WTC11 (cell line): Measurements from ENCODE around the gene RECK. TPM values are rescaled to one million over a fixed set of nuclear protein-coding genes. Genes with fewer than 3 reads are reported as not detected.

ENCODE experiments used
- ATAC-seq: fragments of 200-7000 bp; cut with Tn5 transposase; 2 replicates; pipeline ENCODE4 v1.10.0; 2021; ENCODE audit warnings: mild to moderate bottlenecking, moderate library complexity
- CTCF ChIA-PET: fragments of 300-600 bp; sonication (Branson Sonifier 250); formaldehyde crosslinking; loops from one replicate; lab custom pipeline; 2021; ENCODE audit warnings: antibody characterized with exemption; lab: Charles Lee
- POLR2A ChIA-PET: fragments of 350-600 bp; sonication (Branson Sonifier 250); formaldehyde crosslinking; loops from one replicate; lab custom pipeline; 2021; ENCODE audit warnings: antibody characterized with exemption; lab: Charles Lee
- DNase-seq: peaks from one replicate; pipeline ENCODE4 v3.0.0; 2021; ENCODE audit warnings: low spot score
- H3K27ac Mint-ChIP-seq: 2 replicates; pipeline ENCODE4 v1.8.0; 2021; ENCODE audit warnings: mixed read lengths
- H3K27me3 Mint-ChIP-seq: 2 replicates; pipeline ENCODE4 v1.8.0; 2021; ENCODE audit warnings: low read depth, mild to moderate bottlenecking, moderate library complexity, mixed read lengths
- H3K36me3 Mint-ChIP-seq: 2 replicates; pipeline ENCODE4 v1.8.0; 2021; ENCODE audit warnings: mixed read lengths
- H3K4me1 Mint-ChIP-seq: 2 replicates; pipeline ENCODE4 v1.8.0; 2022; ENCODE audit warnings: mixed read lengths
- H3K4me3 Mint-ChIP-seq: 2 replicates; pipeline ENCODE4 v1.8.0; 2021; ENCODE audit warnings: mild to moderate bottlenecking, moderate library complexity, mixed read lengths
- H3K9me3 Mint-ChIP-seq: 2 replicates; pipeline ENCODE4 v1.8.0; 2021; ENCODE audit warnings: mixed read lengths
- CTCF ChIP-seq: fragments of 200-600 bp; IDR thresholded peaks from 2 replicates; pipeline ENCODE4 v1.8.0; 2022; ENCODE audit warnings: antibody characterized with exemption
- ELF4 ChIP-seq: sonication (generic); formaldehyde crosslinking; IDR thresholded peaks from 2 replicates; pipeline ENCODE4 v1.8.1; 2022; ENCODE audit warnings: low read depth, mild to moderate bottlenecking, moderate library complexity, missing genetic modification reagents
- EMX1 ChIP-seq: fragments of 250-450 bp; sonication (Bioruptor Pico); IDR thresholded peaks from 2 replicates; pipeline ENCODE4 v1.8.0; 2021; ENCODE audit warnings: mild to moderate bottlenecking
- ESRRA ChIP-seq: sonication (generic); formaldehyde crosslinking; IDR thresholded peaks from 2 replicates; pipeline ENCODE4 v1.8.1; 2022; ENCODE audit warnings: mild to moderate bottlenecking, missing genetic modification reagents, borderline replicate concordance
- HMGXB4 ChIP-seq: sonication (generic); formaldehyde crosslinking; IDR thresholded peaks from 2 replicates; pipeline ENCODE4 v1.8.1; 2023; ENCODE audit warnings: mild to moderate bottlenecking, moderate library complexity, missing genetic modification reagents
- JUN ChIP-seq: sonication (generic); formaldehyde crosslinking; IDR thresholded peaks from 2 replicates; pipeline ENCODE4 v1.8.0; 2023; ENCODE audit warnings: mild to moderate bottlenecking, missing genetic modification reagents
- NFE2L1 ChIP-seq: sonication (generic); formaldehyde crosslinking; IDR thresholded peaks from 2 replicates; pipeline ENCODE4 v1.8.1; 2023; ENCODE audit warnings: missing genetic modification reagents
- PREB ChIP-seq: sonication (generic); formaldehyde crosslinking; IDR thresholded peaks from 2 replicates; pipeline ENCODE4 v1.8.1; 2022; ENCODE audit warnings: mild to moderate bottlenecking, missing genetic modification reagents, moderate library complexity, borderline replicate concordance
- RORB ChIP-seq: fragments of 250-450 bp; sonication (Bioruptor Pico); IDR thresholded peaks from 2 replicates; pipeline ENCODE4 v1.9.0; 2021; ENCODE audit warnings: mild to moderate bottlenecking
- STAT6 ChIP-seq: sonication (generic); formaldehyde crosslinking; conservative IDR thresholded peaks from 2 replicates; pipeline ENCODE4 v1.8.1; 2023; ENCODE audit warnings: mild to moderate bottlenecking, low read depth, missing genetic modification reagents, moderate library complexity
- TEAD1 ChIP-seq: sonication (generic); formaldehyde crosslinking; IDR thresholded peaks from 2 replicates; pipeline ENCODE4 v1.8.0; 2022; ENCODE audit warnings: mild to moderate bottlenecking, missing genetic modification reagents
- TP53 ChIP-seq: sonication (generic); formaldehyde crosslinking; IDR thresholded peaks from 2 replicates; pipeline ENCODE4 v1.8.1; 2023; ENCODE audit warnings: mild to moderate bottlenecking, missing genetic modification reagents
- ZBTB21 ChIP-seq: sonication (generic); formaldehyde crosslinking; IDR thresholded peaks from 2 replicates; pipeline ENCODE4 v1.8.1; 2023; ENCODE audit warnings: mild to moderate bottlenecking, missing genetic modification reagents, borderline replicate concordance
- ZBTB43 ChIP-seq: sonication (generic); formaldehyde crosslinking; IDR thresholded peaks from 2 replicates; pipeline ENCODE4 v1.8.1; 2023; ENCODE audit warnings: mild to moderate bottlenecking, missing genetic modification reagents
- ZNF416 ChIP-seq: fragments of 250-450 bp; sonication (Bioruptor Pico); IDR thresholded peaks from 2 replicates; pipeline ENCODE4 v1.9.0; 2021; ENCODE audit warnings: mild to moderate bottlenecking, inconsistent platforms
- ZNF532 ChIP-seq: fragments of 250-450 bp; sonication (Bioruptor Pico); IDR thresholded peaks from 2 replicates; pipeline ENCODE4 v1.9.0; 2021; ENCODE audit warnings: mild to moderate bottlenecking, borderline replicate concordance
- total RNA-seq: library from RNA; stranded (reverse); gene quantifications from 3 replicates; pipeline ENCODE4 v1.2.3, GENCODE V29; 2021

The RECK gene
- total RNA-seq, 1 experiment from 2014 or later = 11.2 TPM

- TF ChIP-seq ZNF532 (CRISPR knock-in tag) = no peak
- TF ChIP-seq CTCF = no peak
- no peak for TF ChIP-seq ZBTB43 (CRISPR knock-in tag)
- no peak for TF ChIP-seq EMX1 (CRISPR knock-in tag)
- no peak for TF ChIP-seq ZNF416 (CRISPR knock-in tag)
Observed at GRCh38 chr9:35993976-35994720, 42.6 kb upstream of the RECK start (continued).

- CTCF ChIA-PET = interaction anchor here (1.2 to 1.9 kb wide), 3 partner anchors 9 to 40 kb away, joined by 3 to 6 read pairs (median 5); no protein-coding TSS in a partner anchor
- no peaks in the 10 kb centered on the region for H3K4me1 Mint-ChIP-seq
Observed at GRCh38 chr9:35994959-35995358, 41.8 kb upstream of the RECK start.

More at GRCh38 chr9:35994959-35995358, 41.8 kb upstream of the RECK start:
- ATAC-seq = no peak
- H3K27me3 Mint-ChIP-seq = peaks cover 26% of the 10 kb centered on the region
- no peak overlapping the region for H3K4me3 Mint-ChIP-seq
- no peak for TF ChIP-seq ESRRA (CRISPR knock-in tag)
- TF ChIP-seq PREB (CRISPR knock-in tag) = no peak
- no peak for TF ChIP-seq ELF4 (CRISPR knock-in tag)
- no peak for TF ChIP-seq TEAD1 (CRISPR knock-in tag)
- no peak for TF ChIP-seq ZBTB21 (CRISPR knock-in tag)
- TF ChIP-seq STAT6 = no peak
- no peak for TF ChIP-seq HMGXB4 (CRISPR knock-in tag)
- TF ChIP-seq NFE2L1 (CRISPR knock-in tag) = no peak
- no peak for TF ChIP-seq TP53 (CRISPR knock-in tag)
- no peak for TF ChIP-seq RORB (CRISPR knock-in tag)
- no peak for TF ChIP-seq JUN
- POLR2A ChIA-PET = no interaction called here
- no peak for DNase-seq
- H3K27ac Mint-ChIP-seq = no peak overlapping the region
- peaks cover 10% of the 10 kb centered on the region; the same call in 1 of the 2 replicates for H3K36me3 Mint-ChIP-seq
- H3K9me3 Mint-ChIP-seq = peaks cover 18% of the 10 kb centered on the region
